ENCODE measurements around the gene KAZN.
"Not testable (repeated sequence)": the region's sequence is repeated elsewhere in the genome, so short reads cannot be mapped to it uniquely, and the experiment has no call there.

The KAZN gene

GRCh38 chr1:15034656-15035055, 436.2 kb downstream of the KAZN start:
- DNase-seq (ENCODE audit: extremely low read depth, low read depth): no peak
- no peak for TF ChIP-seq CTCF (IDR thresholded peaks at IDR 0.05; ENCODE audit: low read depth, low read length)

- DNase-seq (ENCODE audit: extremely low read depth, low read depth): no peak
- no peak for TF ChIP-seq CTCF (IDR thresholded peaks at IDR 0.05; ENCODE audit: low read depth, low read length)
Measured at GRCh38 chr1:15035236-15035635, 436.8 kb downstream of the KAZN start.

- TF ChIP-seq CTCF (IDR thresholded peaks at IDR 0.05; ENCODE audit: low read depth, low read length): no peak
- DNase-seq (ENCODE audit: extremely low read depth, low read depth): no peak
Measured at GRCh38 chr1:15036101-15036500, 437.6 kb downstream of the KAZN start.

DNA sequence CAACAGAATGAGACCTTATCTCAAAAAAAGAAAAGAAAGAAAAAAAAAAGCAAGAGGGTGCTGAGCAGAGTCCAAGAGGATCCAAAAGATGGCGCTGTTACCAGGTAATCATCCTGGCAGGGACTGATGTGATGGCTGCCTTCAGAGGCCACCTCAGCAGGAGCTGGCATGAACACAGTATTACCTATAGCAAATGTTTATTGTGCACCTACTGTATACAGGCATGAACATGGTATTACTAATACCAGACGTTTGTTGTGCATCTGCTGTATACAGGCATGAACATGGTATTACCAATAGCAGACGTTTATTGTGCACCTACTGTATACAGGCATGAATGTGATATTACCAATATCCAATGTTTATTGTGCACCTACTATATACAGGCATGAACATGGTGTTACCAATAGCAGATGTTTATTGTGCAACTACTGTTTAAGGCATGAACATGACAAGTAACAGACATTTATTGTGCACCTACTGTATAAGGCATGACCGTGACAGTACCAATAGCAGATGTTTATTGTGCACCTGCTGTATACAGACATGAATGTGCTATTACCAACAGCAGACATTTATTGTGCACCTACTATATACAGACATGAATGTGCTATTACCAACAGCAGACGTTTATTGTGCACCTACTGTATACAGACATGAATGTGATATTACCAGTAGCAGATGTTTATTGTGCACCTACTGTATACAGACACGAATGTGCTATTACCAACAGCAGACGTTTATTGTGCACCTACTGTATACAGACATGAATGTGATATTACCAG, 439.9 kb downstream of the KAZN start:
- DNase-seq (ENCODE audit: extremely low read depth, low read depth): no peak
- TF ChIP-seq CTCF (IDR thresholded peaks at IDR 0.05; ENCODE audit: low read depth, low read length): peak; percentile 27

GRCh38 chr1:15039017-15039648, 440.6 kb downstream of the KAZN start:
- no peak for DNase-seq (ENCODE audit: extremely low read depth, low read depth)
- TF ChIP-seq CTCF (IDR thresholded peaks at IDR 0.05; ENCODE audit: low read depth, low read length): no peak

DNA sequence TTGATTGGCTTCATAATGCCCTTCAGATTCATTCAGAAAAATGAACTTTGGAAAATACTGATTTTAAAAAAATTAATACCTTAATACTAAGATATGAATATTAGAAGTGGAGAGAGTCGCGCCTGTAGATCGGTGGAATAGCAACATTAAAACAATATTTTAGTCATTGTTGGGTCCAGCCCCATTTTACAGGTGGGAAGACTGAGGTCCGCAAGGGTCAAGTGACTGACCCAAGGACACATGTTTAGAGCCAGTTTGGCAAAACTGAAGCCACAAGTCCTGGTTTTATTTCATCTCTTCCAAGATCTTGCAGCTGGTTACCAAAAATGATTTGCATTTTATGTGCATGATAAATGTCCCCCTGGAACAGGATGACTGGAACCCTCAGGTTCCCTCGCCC, 441.4 kb downstream of the KAZN start:
- no peak for TF ChIP-seq CTCF (IDR thresholded peaks at IDR 0.05; ENCODE audit: low read depth, low read length)
- DNase-seq (ENCODE audit: extremely low read depth, low read depth): no peak

GRCh38 chr1:15040685-15041084, 442.2 kb downstream of the KAZN start:
- not testable (repeated sequence) for DNase-seq (ENCODE audit: extremely low read depth, low read depth)
